RKO (cell line): ENCODE data around the gene PEX14.
"Not testable (repeated sequence)": the region's sequence is repeated elsewhere in the genome, so short reads cannot be mapped to it uniquely, and the experiment has no call there.

ENCODE experiments used
- DNase-seq: peaks from one replicate; pipeline ENCODE4 v3.0.0-alpha.2; 2016; ENCODE audit warnings: low spot score

PEX14 gene

GRCh38 chr1:10474613-10475507 lies at the start of gene PEX14:
TSS of gene PEX14 (plus strand) at chr1:10474950. CDS start at chr1:10474967, 17 bp downstream.
- peak; percentile 91 for DNase-seq

GRCh38 chr1:10425826-10426534 lies 48.8 kb upstream of the PEX14 start:
- DNase-seq = not testable (repeated sequence)

- not testable (repeated sequence) for DNase-seq
Observed at GRCh38 chr1:10426535-10426848, 48.3 kb upstream of the PEX14 start.

GRCh38 chr1:10428984-10429383 lies 45.8 kb upstream of the PEX14 start:
- DNase-seq = no peak

- no peak for DNase-seq
Observed at GRCh38 chr1:10429868-10430215, 44.9 kb upstream of the PEX14 start.

GRCh38 chr1:10430216-10431069 lies 44.3 kb upstream of the PEX14 start, which contains the start of gene CENPS:
TSS of gene CENPS (plus strand) at chr1:10430433. CDS start at chr1:10430518, 85 bp downstream.
- DNase-seq = peak; percentile 88

- peak; percentile 64 for DNase-seq
Observed at GRCh38 chr1:10431070-10431730, 43.5 kb upstream of the PEX14 start.

- DNase-seq = no peak
Observed at GRCh38 chr1:10432910-10433700, 41.6 kb upstream of the PEX14 start.

GRCh38 chr1:10433790-10434189 lies 41.0 kb upstream of the PEX14 start:
- no peak for DNase-seq

- no peak for DNase-seq
Observed at GRCh38 chr1:10434590-10434989, 40.2 kb upstream of the PEX14 start.

- DNase-seq = no peak
Observed at GRCh38 chr1:10437052-10437451, 37.7 kb upstream of the PEX14 start.

GRCh38 chr1:10438677-10439163 lies 36.0 kb upstream of the PEX14 start:
- DNase-seq = no peak

- DNase-seq = no peak
Observed at GRCh38 chr1:10440305-10440704, 34.4 kb upstream of the PEX14 start.

- no peak for DNase-seq
Observed at GRCh38 chr1:10440794-10441193, 34.0 kb upstream of the PEX14 start.

- no peak for DNase-seq
Observed at GRCh38 chr1:10444248-10444647, 30.5 kb upstream of the PEX14 start.

GRCh38 chr1:10444795-10445397 lies 29.9 kb upstream of the PEX14 start:
- peak; percentile 73 for DNase-seq

GRCh38 chr1:10446790-10447422 lies 27.8 kb upstream of the PEX14 start:
- no peak for DNase-seq

- no peak for DNase-seq
Observed at GRCh38 chr1:10449751-10450150, 25.0 kb upstream of the PEX14 start, which contains the start of gene CORT. TSS of gene CORT (plus strand) at chr1:10450031. CDS start at chr1:10450224, 193 bp downstream.

GRCh38 chr1:10450156-10450814 lies 24.5 kb upstream of the PEX14 start:
- no peak for DNase-seq
